ENCODE data around the gene TMEM182. TPM values are rescaled to one million over a fixed set of nuclear protein-coding genes. Genes with fewer than 3 reads are reported as not detected.
A peak's percentile ranks its signal among the peaks of the same experiment; 100 is the strongest.

TMEM182 gene
- total RNA-seq, 1 experiment from 2014 or later, result 3.2 TPM

GRCh38 chr2:102737431-102737830 lies 24.4 kb upstream of the TMEM182 start:
- no TSS peak for BruUV-seq (replicated peaks)
- ChIA-PET POLR2A (ENCODE audit: low non-redundant PET) (no interaction called here), CTCF (no interaction called here)
- H3K9me3 ChIP-seq (ENCODE audit: low read depth, low read length, poor library complexity, severe bottlenecking), result no peaks in the 10 kb centered on the region
- intact Hi-C loops (cut with micrococcal nuclease; ENCODE audit: unreplicated experiment), result no loop called here
- H3K36me3 ChIP-seq (ENCODE audit: insufficient read depth, low read length, poor library complexity, severe bottlenecking), result no peaks in the 10 kb centered on the region
- no peaks in the 10 kb centered on the region for H3K4me1 ChIP-seq (ENCODE audit: insufficient read depth, low read length, poor library complexity, severe bottlenecking)
- TF ChIP-seq EZH2 (IDR thresholded peaks at IDR 0.05; ENCODE audit: borderline replicate concordance, low read depth, low read length, poor library complexity, severe bottlenecking) (no peak), CTCF (conservative IDR thresholded peaks at IDR 0.05; ENCODE audit: low read depth, low read length) (no peak)
- no peaks in the 10 kb centered on the region for H3K27me3 ChIP-seq (replicated peaks; ENCODE audit: insufficient read depth, low read depth, low read length, poor library complexity)
- no peak overlapping the region for H3K27ac ChIP-seq (ENCODE audit: low read depth, low read length, poor library complexity, severe bottlenecking)
- no peak for DNase-seq (ENCODE audit: low spot score)
- H3K4me3 ChIP-seq (ENCODE audit: low read depth, low read length, poor library complexity, severe bottlenecking), result peak overlapping the region; percentile 95

- Histone ChIP-seq H3K36me3 (ENCODE audit: insufficient read depth, low read length, poor library complexity, severe bottlenecking) (no peaks in the 10 kb centered on the region), H3K4me3 (ENCODE audit: low read depth, low read length, poor library complexity, severe bottlenecking) (no peak overlapping the region), H3K27me3 (replicated peaks; ENCODE audit: insufficient read depth, low read depth, low read length, poor library complexity) (no peaks in the 10 kb centered on the region), H3K4me1 (ENCODE audit: insufficient read depth, low read length, poor library complexity, severe bottlenecking) (no peaks in the 10 kb centered on the region), H3K9me3 (ENCODE audit: low read depth, low read length, poor library complexity, severe bottlenecking) (no peaks in the 10 kb centered on the region), H3K27ac (ENCODE audit: low read depth, low read length, poor library complexity, severe bottlenecking) (no peak overlapping the region)
- TF ChIP-seq EZH2 (IDR thresholded peaks at IDR 0.05; ENCODE audit: borderline replicate concordance, low read depth, low read length, poor library complexity, severe bottlenecking) (no peak), CTCF (conservative IDR thresholded peaks at IDR 0.05; ENCODE audit: low read depth, low read length) (no peak)
- DNase-seq (ENCODE audit: low spot score), result no peak
- ChIA-PET POLR2A (ENCODE audit: low non-redundant PET) (no interaction called here), CTCF (no interaction called here)
- no TSS peak for BruUV-seq (replicated peaks)
- intact Hi-C loops (cut with micrococcal nuclease; ENCODE audit: unreplicated experiment), result no loop called here
Measured at GRCh38 chr2:102743259-102743658, 18.6 kb upstream of the TMEM182 start.

- CTCF ChIA-PET, result no interaction called here
- POLR2A ChIA-PET (ENCODE audit: low non-redundant PET), result no interaction called here
- DNase-seq (ENCODE audit: low spot score), result no peak
- no peaks in the 10 kb centered on the region for H3K4me1 ChIP-seq (ENCODE audit: insufficient read depth, low read length, poor library complexity, severe bottlenecking)
- intact Hi-C loops (cut with micrococcal nuclease; ENCODE audit: unreplicated experiment), result no loop called here
- no peak overlapping the region for H3K27ac ChIP-seq (ENCODE audit: low read depth, low read length, poor library complexity, severe bottlenecking)
- H3K36me3 ChIP-seq (ENCODE audit: insufficient read depth, low read length, poor library complexity, severe bottlenecking), result no peaks in the 10 kb centered on the region
- TF ChIP-seq CTCF (conservative IDR thresholded peaks at IDR 0.05; ENCODE audit: low read depth, low read length) (no peak), EZH2 (IDR thresholded peaks at IDR 0.05; ENCODE audit: borderline replicate concordance, low read depth, low read length, poor library complexity, severe bottlenecking) (no peak)
- no peaks in the 10 kb centered on the region for H3K27me3 ChIP-seq (replicated peaks; ENCODE audit: insufficient read depth, low read depth, low read length, poor library complexity)
- BruUV-seq (replicated peaks), result no TSS peak
- no peak overlapping the region for H3K4me3 ChIP-seq (ENCODE audit: low read depth, low read length, poor library complexity, severe bottlenecking)
- H3K9me3 ChIP-seq (ENCODE audit: low read depth, low read length, poor library complexity, severe bottlenecking), result no peaks in the 10 kb centered on the region
Measured at GRCh38 chr2:102748107-102748506, 13.7 kb upstream of the TMEM182 start.

All from A673 (cell line).